PFSK-1 (cell line): Measurements from ENCODE around the gene STKLD1.

Experiments
- FOXP2 ChIP-seq: optimal IDR thresholded peaks from 2 replicates; pipeline ENCODE3; 2011; ENCODE audit warnings: borderline replicate concordance, control low read depth, inconsistent platforms; ENCODE audit not compliant: insufficient read depth; ENCODE audit errors: extremely low read length, extremely low read depth
- POLR2AphosphoS5 ChIP-seq: IDR thresholded peaks from 2 replicates; pipeline ENCODE4 v1.6.1; 2012; ENCODE audit warnings: low read depth, mild to moderate bottlenecking, control low read depth, low read length, moderate library complexity
- SIN3A ChIP-seq: IDR thresholded peaks from 2 replicates; pipeline ENCODE4 v1.6.1; 2012; ENCODE audit warnings: mild to moderate bottlenecking, low read length, moderate library complexity, borderline replicate concordance; ENCODE audit not compliant: insufficient read depth
- TAF1 ChIP-seq: IDR thresholded peaks from 2 replicates; pipeline ENCODE4 v1.6.1; 2012; ENCODE audit warnings: low read length, control low read depth, borderline replicate concordance; ENCODE audit not compliant: insufficient read depth
- TF ChIP-seq, protein P1 (sequence below), 2 experiments: IDR thresholded peaks; 2 replicates each; pipeline versions ENCODE4 v1.6.1 to v1.8.0; 2011 to 2012; ENCODE audit warnings: low read depth in 2 of 2, low read length in 2 of 2, control low read depth in 1 of 2, inconsistent platforms in 1 of 2, mild to moderate bottlenecking in 1 of 2, moderate library complexity in 1 of 2; ENCODE audit not compliant: insufficient read depth in 1 of 2

DNA sequence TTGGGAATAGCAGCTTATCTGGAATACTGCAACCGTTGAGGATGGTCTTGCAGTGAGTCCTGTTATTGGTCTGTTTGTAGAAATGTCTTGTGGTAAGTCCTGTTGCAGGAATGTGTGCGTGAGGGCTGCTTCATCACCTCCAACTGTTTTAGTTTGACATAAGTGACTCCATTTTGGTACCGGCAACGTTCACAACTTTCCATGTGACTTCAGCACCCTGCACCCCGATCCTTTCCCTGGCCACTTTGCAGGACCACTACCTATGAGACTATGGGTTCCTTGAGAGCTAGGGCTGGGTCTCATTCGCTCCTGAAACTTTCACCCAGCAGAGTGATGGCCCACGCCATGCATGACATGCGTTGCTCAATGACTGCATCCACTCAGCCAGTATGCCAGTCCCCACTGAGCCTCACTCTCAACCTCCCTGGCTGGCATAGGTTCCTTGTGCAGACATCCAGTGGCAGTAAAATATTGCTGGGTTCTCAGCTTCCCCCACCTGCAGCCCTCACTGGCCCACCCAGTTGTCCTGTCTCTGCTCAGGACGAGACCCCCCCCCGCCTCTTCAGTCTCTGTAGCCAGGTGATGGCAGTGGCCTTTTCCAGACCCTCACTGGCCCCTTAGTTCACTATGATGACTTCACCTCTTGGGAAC, 48.2 kb upstream of the STKLD1 start:
- no peak for TF ChIP-seq POLR2AphosphoS5
- TF ChIP-seq, protein P1, sequence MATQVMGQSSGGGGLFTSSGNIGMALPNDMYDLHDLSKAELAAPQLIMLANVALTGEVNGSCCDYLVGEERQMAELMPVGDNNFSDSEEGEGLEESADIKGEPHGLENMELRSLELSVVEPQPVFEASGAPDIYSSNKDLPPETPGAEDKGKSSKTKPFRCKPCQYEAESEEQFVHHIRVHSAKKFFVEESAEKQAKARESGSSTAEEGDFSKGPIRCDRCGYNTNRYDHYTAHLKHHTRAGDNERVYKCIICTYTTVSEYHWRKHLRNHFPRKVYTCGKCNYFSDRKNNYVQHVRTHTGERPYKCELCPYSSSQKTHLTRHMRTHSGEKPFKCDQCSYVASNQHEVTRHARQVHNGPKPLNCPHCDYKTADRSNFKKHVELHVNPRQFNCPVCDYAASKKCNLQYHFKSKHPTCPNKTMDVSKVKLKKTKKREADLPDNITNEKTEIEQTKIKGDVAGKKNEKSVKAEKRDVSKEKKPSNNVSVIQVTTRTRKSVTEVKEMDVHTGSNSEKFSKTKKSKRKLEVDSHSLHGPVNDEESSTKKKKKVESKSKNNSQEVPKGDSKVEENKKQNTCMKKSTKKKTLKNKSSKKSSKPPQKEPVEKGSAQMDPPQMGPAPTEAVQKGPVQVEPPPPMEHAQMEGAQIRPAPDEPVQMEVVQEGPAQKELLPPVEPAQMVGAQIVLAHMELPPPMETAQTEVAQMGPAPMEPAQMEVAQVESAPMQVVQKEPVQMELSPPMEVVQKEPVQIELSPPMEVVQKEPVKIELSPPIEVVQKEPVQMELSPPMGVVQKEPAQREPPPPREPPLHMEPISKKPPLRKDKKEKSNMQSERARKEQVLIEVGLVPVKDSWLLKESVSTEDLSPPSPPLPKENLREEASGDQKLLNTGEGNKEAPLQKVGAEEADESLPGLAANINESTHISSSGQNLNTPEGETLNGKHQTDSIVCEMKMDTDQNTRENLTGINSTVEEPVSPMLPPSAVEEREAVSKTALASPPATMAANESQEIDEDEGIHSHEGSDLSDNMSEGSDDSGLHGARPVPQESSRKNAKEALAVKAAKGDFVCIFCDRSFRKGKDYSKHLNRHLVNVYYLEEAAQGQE (IDR thresholded peaks at IDR 0.05; ENCODE audit: insufficient read depth in 1 of 2, low read depth in 2 of 2, low read length in 2 of 2): no peak
- no peak for TF ChIP-seq FOXP2
- no peak for TF ChIP-seq SIN3A
- no peak for TF ChIP-seq TAF1
